ENCODE measurements around the gene OR10A3. TPM values are rescaled to one million over a fixed set of nuclear protein-coding genes. Genes with fewer than 3 reads are reported as not detected.
"Not testable (repeated sequence)": the region's sequence is repeated elsewhere in the genome, so short reads cannot be mapped to it uniquely, and the experiment has no call there.

OR10A3 gene
- not detected in 2 replicates for total RNA-seq (2014; rRNA removed; shearing (Covaris generic); ENCODE audit: low replicate concordance)

- no peak for DNase-seq (ENCODE audit: low read depth)
- in situ Hi-C loops (cut with HindIII; ENCODE audit: low pct_unique_long_range_greater_than_20kb, low sequenced_read_pairs): no loop called here
Observed at GRCh38 chr11:7941608-7942007, at the start of gene OR10A3. OR10A3 (minus strand) TSS chr11:7941708; CDS start chr11:7939520, 2,188 bp downstream.

GRCh38 chr11:7987560-7987883 lies 46.0 kb upstream of the OR10A3 start:
- in situ Hi-C loops (cut with HindIII; ENCODE audit: low pct_unique_long_range_greater_than_20kb, low sequenced_read_pairs); DNase-seq (ENCODE audit: low read depth): not testable (repeated sequence)

GRCh38 chr11:7986768-7987559 lies 45.5 kb upstream of the OR10A3 start, which contains the start of gene EIF3F:
EIF3F (plus strand) TSS chr11:7987337; CDS start chr11:7987353, 16 bp downstream.
- DNase-seq (ENCODE audit: low read depth): peak; percentile 96
- in situ Hi-C loops (cut with HindIII; ENCODE audit: low pct_unique_long_range_greater_than_20kb, low sequenced_read_pairs): no loop called here

- in situ Hi-C loops (cut with HindIII; ENCODE audit: low pct_unique_long_range_greater_than_20kb, low sequenced_read_pairs): no loop called here
- DNase-seq (ENCODE audit: low read depth): no peak
Observed at GRCh38 chr11:7983832-7984590, 42.5 kb upstream of the OR10A3 start.

- no peak for DNase-seq (ENCODE audit: low read depth)
- in situ Hi-C loops (cut with HindIII; ENCODE audit: low pct_unique_long_range_greater_than_20kb, low sequenced_read_pairs): no loop called here
Observed at GRCh38 chr11:7982582-7983119, 41.1 kb upstream of the OR10A3 start.

GRCh38 chr11:7981619-7982157 lies 40.2 kb upstream of the OR10A3 start:
- no peak for DNase-seq (ENCODE audit: low read depth)
- in situ Hi-C loops (cut with HindIII; ENCODE audit: low pct_unique_long_range_greater_than_20kb, low sequenced_read_pairs): no loop called here

- DNase-seq (ENCODE audit: low read depth): no peak
- in situ Hi-C loops (cut with HindIII; ENCODE audit: low pct_unique_long_range_greater_than_20kb, low sequenced_read_pairs): no loop called here
Observed at GRCh38 chr11:7977232-7977917, 35.9 kb upstream of the OR10A3 start.

- in situ Hi-C loops (cut with HindIII; ENCODE audit: low pct_unique_long_range_greater_than_20kb, low sequenced_read_pairs): no loop called here
- no peak for DNase-seq (ENCODE audit: low read depth)
Observed at GRCh38 chr11:7974668-7975067, 33.2 kb upstream of the OR10A3 start.

- in situ Hi-C loops (cut with HindIII; ENCODE audit: low pct_unique_long_range_greater_than_20kb, low sequenced_read_pairs): no loop called here
- no peak for DNase-seq (ENCODE audit: low read depth)
Observed at GRCh38 chr11:7973011-7973410, 31.5 kb upstream of the OR10A3 start.

GRCh38 chr11:7971846-7972245 lies 30.3 kb upstream of the OR10A3 start:
- in situ Hi-C loops (cut with HindIII; ENCODE audit: low pct_unique_long_range_greater_than_20kb, low sequenced_read_pairs): no loop called here
- no peak for DNase-seq (ENCODE audit: low read depth)

- no peak for DNase-seq (ENCODE audit: low read depth)
- in situ Hi-C loops (cut with HindIII; ENCODE audit: low pct_unique_long_range_greater_than_20kb, low sequenced_read_pairs): no loop called here
Observed at GRCh38 chr11:7969756-7970646, 28.5 kb upstream of the OR10A3 start.

GRCh38 chr11:7968686-7969085 lies 27.2 kb upstream of the OR10A3 start:
- no peak for DNase-seq (ENCODE audit: low read depth)
- in situ Hi-C loops (cut with HindIII; ENCODE audit: low pct_unique_long_range_greater_than_20kb, low sequenced_read_pairs): no loop called here

- in situ Hi-C loops (cut with HindIII; ENCODE audit: low pct_unique_long_range_greater_than_20kb, low sequenced_read_pairs): no loop called here
Observed at GRCh38 chr11:7967826-7968225, 26.3 kb upstream of the OR10A3 start.

GRCh38 chr11:7967097-7967496 lies 25.6 kb upstream of the OR10A3 start:
- no peak for DNase-seq (ENCODE audit: low read depth)
- in situ Hi-C loops (cut with HindIII; ENCODE audit: low pct_unique_long_range_greater_than_20kb, low sequenced_read_pairs): no loop called here

More at GRCh38 chr11:7967826-7968225, 26.3 kb upstream of the OR10A3 start:
- DNase-seq (ENCODE audit: low read depth): no peak

- DNase-seq (ENCODE audit: low read depth): no peak
- in situ Hi-C loops (cut with HindIII; ENCODE audit: low pct_unique_long_range_greater_than_20kb, low sequenced_read_pairs): no loop called here
Observed at GRCh38 chr11:7965386-7965785, 23.9 kb upstream of the OR10A3 start, which contains the start of gene NLRP10. NLRP10 (minus strand) TSS chr11:7965447; CDS start chr11:7963495, 1,952 bp downstream.

GRCh38 chr11:7964873-7965272 lies 23.4 kb upstream of the OR10A3 start:
- in situ Hi-C loops (cut with HindIII; ENCODE audit: low pct_unique_long_range_greater_than_20kb, low sequenced_read_pairs): no loop called here
- DNase-seq (ENCODE audit: low read depth): no peak

- in situ Hi-C loops (cut with HindIII; ENCODE audit: low pct_unique_long_range_greater_than_20kb, low sequenced_read_pairs): no loop called here
- DNase-seq (ENCODE audit: low read depth): no peak
Observed at GRCh38 chr11:7964261-7964660, 22.8 kb upstream of the OR10A3 start.
